Trophoblast cell (in vitro differentiated cells and primary cell): ENCODE data around the gene COQ2.

Experiments used
- DNase-seq, 2 donors: peaks; one replicate each; pipeline ENCODE4 v3.0.0-alpha.2; 2016
- H2AFZ ChIP-seq: 2 replicates; pipeline ENCODE4 v1.6.1; 2013; ENCODE audit warnings: low read length, moderate library complexity, mild to moderate bottlenecking; ENCODE audit not compliant: insufficient read depth, poor library complexity
- H2AK5ac ChIP-seq: 2 replicates; pipeline ENCODE4 v1.6.1; 2013; ENCODE audit warnings: mild to moderate bottlenecking, low read length
- H2BK120ac ChIP-seq: 2 replicates; pipeline ENCODE4 v1.6.1; 2013; ENCODE audit warnings: low read length, mild to moderate bottlenecking, moderate library complexity; ENCODE audit not compliant: insufficient read depth, poor library complexity
- H2BK12ac ChIP-seq: 2 replicates; pipeline ENCODE4 v1.6.1; 2013; ENCODE audit warnings: mild to moderate bottlenecking, low read length, moderate library complexity
- H2BK5ac ChIP-seq: 2 replicates; pipeline ENCODE4 v1.6.1; 2013; ENCODE audit warnings: low read length, low read depth, moderate library complexity, mild to moderate bottlenecking; ENCODE audit not compliant: poor library complexity
- H3K14ac ChIP-seq: 2 replicates; pipeline ENCODE4 v1.6.1; 2013; ENCODE audit warnings: mild to moderate bottlenecking, low read length
- H3K18ac ChIP-seq: 2 replicates; pipeline ENCODE4 v1.6.1; 2013; ENCODE audit warnings: mild to moderate bottlenecking, low read length
- H3K23ac ChIP-seq: 2 replicates; pipeline ENCODE4 v1.6.1; 2013; ENCODE audit warnings: low read length
- H3K27ac ChIP-seq: 2 replicates; pipeline ENCODE4 v1.5.1; 2013; ENCODE audit warnings: low read depth, mild to moderate bottlenecking, inconsistent platforms, low read length, moderate library complexity
- H3K27me3 ChIP-seq: 2 replicates; pipeline ENCODE4 v1.6.1; 2013; ENCODE audit warnings: inconsistent platforms, mild to moderate bottlenecking, low read length, moderate library complexity; ENCODE audit not compliant: insufficient read depth
- H3K36me3 ChIP-seq, 2 experiments: 1 replicate in 1 of 2; 2 replicates in 1 of 2; pipeline ENCODE4 v1.6.1; 2013; ENCODE audit warnings: low read length in 2 of 2, mild to moderate bottlenecking in 2 of 2, moderate library complexity in 1 of 2; ENCODE audit not compliant: insufficient read depth in 2 of 2, control insufficient read depth in 1 of 2
- H3K4ac ChIP-seq: 2 replicates; pipeline ENCODE4 v1.6.1; 2013; ENCODE audit warnings: low read depth, mild to moderate bottlenecking, low read length, moderate library complexity
- H3K4me1 ChIP-seq, 2 experiments: 1 replicate in 1 of 2; 2 replicates in 1 of 2; pipeline ENCODE4 v1.6.1; 2013; ENCODE audit warnings: low read length in 2 of 2, mild to moderate bottlenecking in 2 of 2, moderate library complexity in 1 of 2; ENCODE audit not compliant: insufficient read depth in 2 of 2, control insufficient read depth in 1 of 2
- H3K4me2 ChIP-seq: 2 replicates; pipeline ENCODE4 v1.6.1; 2013; ENCODE audit warnings: inconsistent platforms, mild to moderate bottlenecking, low read length, moderate library complexity
- H3K4me3 ChIP-seq: 2 replicates; pipeline ENCODE4 v1.5.1; 2013; ENCODE audit warnings: mild to moderate bottlenecking, low read depth, low read length, inconsistent platforms
- H3K79me1 ChIP-seq: one replicate; pipeline ENCODE4 v1.6.1; 2013; ENCODE audit warnings: low read length
- H3K79me2 ChIP-seq: 2 replicates; pipeline ENCODE4 v1.6.1; 2013; ENCODE audit warnings: low read length, mild to moderate bottlenecking; ENCODE audit not compliant: control insufficient read depth, insufficient read depth, poor library complexity
- H3K9ac ChIP-seq: 2 replicates; pipeline ENCODE4 v1.6.1; 2013; ENCODE audit warnings: mild to moderate bottlenecking, low read length
- H3K9me3 ChIP-seq: 2 replicates; pipeline ENCODE4 v1.6.1; 2013; ENCODE audit warnings: low read depth, mild to moderate bottlenecking, control low read depth, inconsistent platforms, low read length; ENCODE audit not compliant: insufficient read depth
- H4K12ac ChIP-seq: 2 replicates; pipeline ENCODE4 v1.6.1; 2013; ENCODE audit warnings: low read depth, mild to moderate bottlenecking, low read length, moderate library complexity
- H4K8ac ChIP-seq: 2 replicates; pipeline ENCODE4 v1.6.1; 2013; ENCODE audit warnings: low read depth, mild to moderate bottlenecking, low read length, moderate library complexity
- H4K91ac ChIP-seq: one replicate; pipeline ENCODE4 v1.6.1; 2013; ENCODE audit warnings: low read depth, mild to moderate bottlenecking, low read length, moderate library complexity
- WGBS: extraction: QIAGEN DNeasy Blood & Tissue Kit; methylation state at CpG from one replicate; pipeline ENCODE4 v1.1.7; 2013; ENCODE audit warnings: missing lambda C conversion rate; ENCODE audit not compliant: insufficient read length, insufficient coverage; ENCODE audit errors: extremely low coverage; 5-methylcytosine and 5-hydroxymethylcytosine counted together

Gene COQ2

GRCh38 chr4:83318666-83319065, 34.1 kb upstream of the COQ2 start:
- Histone ChIP-seq H3K27me3 (no peaks in the 10 kb centered on the region), H2BK120ac (no peak overlapping the region), H3K79me1 (no peaks in the 10 kb centered on the region), H4K12ac (no peak overlapping the region), H2AFZ (no peak overlapping the region), H3K18ac (no peak overlapping the region), H4K91ac (no peak overlapping the region), H3K79me2 (no peaks in the 10 kb centered on the region), H3K4ac (no peak overlapping the region), H2AK5ac (no peak overlapping the region), H2BK5ac (no peak overlapping the region), H3K9me3 (no peaks in the 10 kb centered on the region), H3K4me3 (no peak overlapping the region), H4K8ac (no peak overlapping the region), H3K14ac (no peak overlapping the region), H3K23ac (no peak overlapping the region), H3K36me3 (no peaks in the 10 kb centered on the region), H3K9ac (no peak overlapping the region), H2BK12ac (no peak overlapping the region), H3K4me2 (no peak overlapping the region), H3K4me1 (no peaks in the 10 kb centered on the region), H3K27ac (no peak overlapping the region)
- WGBS: no CpG with 5 or more reads among the region's 3 CpGs
- no peak for DNase-seq

- Histone ChIP-seq H3K4me2 (no peak overlapping the region), H3K4ac (no peak overlapping the region), H4K91ac (no peak overlapping the region), H3K79me1 (no peaks in the 10 kb centered on the region), H3K9me3 (no peaks in the 10 kb centered on the region), H3K27ac (no peak overlapping the region), H2BK12ac (no peak overlapping the region), H3K9ac (no peak overlapping the region), H4K12ac (no peak overlapping the region), H3K14ac (no peak overlapping the region), H3K79me2 (no peaks in the 10 kb centered on the region), H3K36me3 (no peaks in the 10 kb centered on the region), H3K27me3 (no peaks in the 10 kb centered on the region), H3K4me3 (no peak overlapping the region), H2BK120ac (no peak overlapping the region), H3K4me1 (no peaks in the 10 kb centered on the region), H2AK5ac (no peak overlapping the region), H3K18ac (no peak overlapping the region), H2BK5ac (no peak overlapping the region), H3K23ac (no peak overlapping the region), H4K8ac (no peak overlapping the region), H2AFZ (no peak overlapping the region)
- no CpG with 5 or more reads among the region's 4 CpGs for WGBS
- no peak for DNase-seq
These were observed 33.1 kb upstream of the COQ2 start for GRCh38 chr4:83317671-83318070.

GRCh38 chr4:83316459-83317165, 32.0 kb upstream of the COQ2 start:
- Histone ChIP-seq H2BK5ac (no peak overlapping the region), H3K4me1 (no peaks in the 10 kb centered on the region), H3K14ac (no peak overlapping the region), H4K91ac (no peak overlapping the region), H3K23ac (no peak overlapping the region), H2AK5ac (no peak overlapping the region), H2AFZ (no peak overlapping the region), H3K9me3 (no peaks in the 10 kb centered on the region), H2BK12ac (no peak overlapping the region), H2BK120ac (no peak overlapping the region), H3K79me2 (no peaks in the 10 kb centered on the region), H4K12ac (no peak overlapping the region), H3K4me3 (no peak overlapping the region), H3K79me1 (no peaks in the 10 kb centered on the region), H3K27me3 (no peaks in the 10 kb centered on the region), H3K4me2 (no peak overlapping the region), H3K27ac (no peak overlapping the region), H3K36me3 (no peaks in the 10 kb centered on the region), H4K8ac (no peak overlapping the region), H3K9ac (no peak overlapping the region), H3K4ac (no peak overlapping the region), H3K18ac (no peak overlapping the region)
- DNase-seq: peak; percentile 20 to 57
- WGBS: no CpG with 5 or more reads among the region's 13 CpGs

- Histone ChIP-seq H3K27ac (no peak overlapping the region), H3K4ac (no peak overlapping the region), H3K18ac (no peak overlapping the region), H2BK120ac (no peak overlapping the region), H4K91ac (no peak overlapping the region), H2AFZ (no peak overlapping the region), H2BK5ac (no peak overlapping the region), H3K79me2 (no peaks in the 10 kb centered on the region), H4K12ac (no peak overlapping the region), H3K9me3 (no peaks in the 10 kb centered on the region), H2BK12ac (no peak overlapping the region), H2AK5ac (no peak overlapping the region), H3K27me3 (no peaks in the 10 kb centered on the region), H3K4me3 (no peak overlapping the region), H4K8ac (no peak overlapping the region), H3K23ac (no peak overlapping the region), H3K79me1 (no peaks in the 10 kb centered on the region), H3K9ac (no peak overlapping the region), H3K4me1 (no peaks in the 10 kb centered on the region), H3K4me2 (no peak overlapping the region), H3K14ac (no peak overlapping the region), H3K36me3 (no peaks in the 10 kb centered on the region)
- peak in 1 of 2 donors; percentile 41 for DNase-seq
- no CpG with 5 or more reads among the region's 4 CpGs for WGBS
These were observed 30.8 kb upstream of the COQ2 start for GRCh38 chr4:83315341-83315870.
